Smooth muscle cell (in vitro differentiated cells): ENCODE results near the gene UBA52. TPM values are rescaled to one million over a fixed set of nuclear protein-coding genes. Genes with fewer than 3 reads are reported as not detected.
"Not testable (repeated sequence)": the region's sequence is repeated elsewhere in the genome, so short reads cannot be mapped to it uniquely, and the experiment has no call there.

Experiments used
- DNase-seq: peaks from one replicate; lab custom pipeline; 2025; ENCODE audit not compliant: unreplicated experiment; lab: John Stamatoyannopoulos, UW
- H2AFZ ChIP-seq: fragments of 200-600 bp; sonication (generic); 2 replicates; pipeline ENCODE4 v1.6.0; 2016; ENCODE audit warnings: antibody characterized with exemption, low read depth, mild to moderate bottlenecking
- H3F3A ChIP-seq: fragments of 200-600 bp; sonication (generic); 2 replicates; pipeline ENCODE4 v1.6.0; 2017; ENCODE audit warnings: antibody characterized with exemption, low read depth
- H3K27ac ChIP-seq: fragments of 200-600 bp; sonication (generic); 2 replicates; pipeline ENCODE4 v1.5.1; 2016; ENCODE audit warnings: low read depth, mild to moderate bottlenecking
- H3K27me3 ChIP-seq: fragments of 200-600 bp; sonication (generic); 2 replicates; pipeline ENCODE4 v1.6.1; 2016; ENCODE audit warnings: low read depth, mild to moderate bottlenecking
- H3K36me3 ChIP-seq: fragments of 200-600 bp; sonication (generic); 2 replicates; pipeline ENCODE4 v1.5.1; 2016; ENCODE audit warnings: low read depth
- H3K4me1 ChIP-seq: fragments of 200-600 bp; sonication (generic); 2 replicates; pipeline ENCODE4 v1.5.1; 2016; ENCODE audit warnings: low read depth
- H3K4me2 ChIP-seq: fragments of 200-600 bp; sonication (generic); 2 replicates; pipeline ENCODE4 v1.6.0; 2016; ENCODE audit warnings: mild to moderate bottlenecking
- H3K4me3 ChIP-seq: fragments of 200-600 bp; sonication (generic); 2 replicates; pipeline ENCODE4 v1.5.1; 2016; ENCODE audit warnings: mild to moderate bottlenecking
- H3K79me2 ChIP-seq: fragments of 200-600 bp; sonication (generic); 2 replicates; pipeline ENCODE4 v1.6.0; 2016; ENCODE audit warnings: low read depth, mild to moderate bottlenecking
- H3K9ac ChIP-seq: fragments of 200-600 bp; sonication (generic); 2 replicates; pipeline ENCODE4 v1.6.0; 2016; ENCODE audit warnings: low read depth
- H3K9me3 ChIP-seq: fragments of 200-600 bp; sonication (generic); replicated peaks from 2 replicates; pipeline ENCODE4 v1.5.1; 2016; ENCODE audit warnings: low read depth
- H4K20me1 ChIP-seq: fragments of 200-600 bp; sonication (generic); 2 replicates; pipeline ENCODE4 v1.6.0; 2016; ENCODE audit warnings: low read depth
- WGBS: methylation state at CpG from one replicate; pipeline ENCODE4 v1.1.7; 2016; ENCODE audit warnings: low lambda C conversion rate; 5-methylcytosine and 5-hydroxymethylcytosine counted together
- polyA plus RNA-seq: library from polyadenylated mRNA; unstranded; fragments of >200 nt; fragmentation: Nextera tagmentation; extraction: Ambion mirVana; gene quantifications from 2 replicates; pipeline ENCODE4 v1.2.1, GENCODE V29; 2016
- total RNA-seq: library from RNA; depleted of rRNA; stranded (reverse); fragments of >200 nt; gene quantifications from 2 replicates; pipeline ENCODE4 v1.2.3, GENCODE V29; 2014
- TF ChIP-seq, protein P1 (sequence below): fragments of 200-600 bp; sonication (generic); IDR thresholded peaks from 2 replicates; pipeline ENCODE4 v1.5.1; 2017; ENCODE audit warnings: borderline replicate concordance, mild to moderate bottlenecking, antibody characterized with exemption; ENCODE audit not compliant: insufficient read depth, poor library complexity, severe bottlenecking

Gene UBA52
- total RNA-seq (991 and 1,086 TPM in 2 replicates), polyA plus RNA-seq (752 and 759 TPM in 2 replicates)

DNA sequence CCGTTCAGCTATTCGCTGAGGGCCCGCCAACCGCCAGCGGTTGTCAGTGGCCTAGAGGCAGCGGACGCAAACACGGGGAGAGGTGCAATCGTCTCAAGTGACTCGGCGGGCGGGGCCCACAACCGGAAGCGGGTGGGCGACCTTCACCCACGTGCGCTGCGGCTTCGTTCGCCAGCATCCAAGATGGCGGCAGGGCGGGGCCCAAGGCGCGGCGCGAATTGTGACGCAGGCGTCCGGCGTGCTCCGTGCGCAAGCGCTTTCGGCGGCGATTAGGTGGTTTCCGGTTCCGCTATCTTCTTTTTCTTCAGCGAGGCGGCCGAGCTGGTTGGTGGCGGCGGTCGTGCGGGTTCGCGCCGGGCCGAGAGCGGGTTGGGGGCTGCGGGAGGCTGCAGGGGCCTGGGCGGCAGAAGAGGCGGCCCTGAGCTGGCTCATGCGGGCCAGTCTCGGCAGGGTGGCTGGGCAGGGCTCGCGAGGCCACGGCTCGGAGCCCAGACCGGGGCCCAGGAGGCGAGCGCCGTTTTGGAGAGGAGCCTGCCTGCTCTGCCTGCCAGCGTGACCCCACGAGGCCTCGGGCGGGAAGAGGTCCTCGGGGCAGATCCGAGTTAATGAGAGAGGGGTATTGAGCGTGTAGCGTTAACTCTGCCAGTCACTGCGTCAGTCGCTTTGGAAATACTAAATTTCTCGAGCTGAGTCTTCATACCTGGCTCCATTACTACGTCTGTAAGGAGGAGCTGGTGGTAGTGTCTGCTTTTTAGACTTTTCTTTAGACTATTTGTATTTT lies at the start of gene UBA52:
UBA52 (plus strand) TSS at position 294 of the 781 bp plus-strand sequence. CDS start 1,444 bp downstream, outside the sequence.
- Histone ChIP-seq H3K4me1 (peaks cover 11% of the 10 kb centered on the region), H3K79me2 (peaks cover 24% of the 10 kb centered on the region), H3K4me3 (peak within 1 kb of the TSS; percentile 79), H3K27ac (peak within 1 kb of the TSS; percentile 83), H2AFZ (no peak within 1 kb of the TSS), H4K20me1 (peaks cover 38% of the 10 kb centered on the region), H3K9me3 (no peaks in the 10 kb centered on the region), H3K27me3 (no peaks in the 10 kb centered on the region), H3K4me2 (peak within 1 kb of the TSS; percentile 92), H3K9ac (peak within 1 kb of the TSS; percentile 92), H3K36me3 (no peaks in the 10 kb centered on the region), H3F3A (peaks cover 24% of the 10 kb centered on the region)
- under 1% methylated on average over 74 of the region's 75 CpGs for WGBS
- DNase-seq = peak; percentile 93
- TF ChIP-seq, protein P1, sequence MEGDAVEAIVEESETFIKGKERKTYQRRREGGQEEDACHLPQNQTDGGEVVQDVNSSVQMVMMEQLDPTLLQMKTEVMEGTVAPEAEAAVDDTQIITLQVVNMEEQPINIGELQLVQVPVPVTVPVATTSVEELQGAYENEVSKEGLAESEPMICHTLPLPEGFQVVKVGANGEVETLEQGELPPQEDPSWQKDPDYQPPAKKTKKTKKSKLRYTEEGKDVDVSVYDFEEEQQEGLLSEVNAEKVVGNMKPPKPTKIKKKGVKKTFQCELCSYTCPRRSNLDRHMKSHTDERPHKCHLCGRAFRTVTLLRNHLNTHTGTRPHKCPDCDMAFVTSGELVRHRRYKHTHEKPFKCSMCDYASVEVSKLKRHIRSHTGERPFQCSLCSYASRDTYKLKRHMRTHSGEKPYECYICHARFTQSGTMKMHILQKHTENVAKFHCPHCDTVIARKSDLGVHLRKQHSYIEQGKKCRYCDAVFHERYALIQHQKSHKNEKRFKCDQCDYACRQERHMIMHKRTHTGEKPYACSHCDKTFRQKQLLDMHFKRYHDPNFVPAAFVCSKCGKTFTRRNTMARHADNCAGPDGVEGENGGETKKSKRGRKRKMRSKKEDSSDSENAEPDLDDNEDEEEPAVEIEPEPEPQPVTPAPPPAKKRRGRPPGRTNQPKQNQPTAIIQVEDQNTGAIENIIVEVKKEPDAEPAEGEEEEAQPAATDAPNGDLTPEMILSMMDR = no peak

DNA sequence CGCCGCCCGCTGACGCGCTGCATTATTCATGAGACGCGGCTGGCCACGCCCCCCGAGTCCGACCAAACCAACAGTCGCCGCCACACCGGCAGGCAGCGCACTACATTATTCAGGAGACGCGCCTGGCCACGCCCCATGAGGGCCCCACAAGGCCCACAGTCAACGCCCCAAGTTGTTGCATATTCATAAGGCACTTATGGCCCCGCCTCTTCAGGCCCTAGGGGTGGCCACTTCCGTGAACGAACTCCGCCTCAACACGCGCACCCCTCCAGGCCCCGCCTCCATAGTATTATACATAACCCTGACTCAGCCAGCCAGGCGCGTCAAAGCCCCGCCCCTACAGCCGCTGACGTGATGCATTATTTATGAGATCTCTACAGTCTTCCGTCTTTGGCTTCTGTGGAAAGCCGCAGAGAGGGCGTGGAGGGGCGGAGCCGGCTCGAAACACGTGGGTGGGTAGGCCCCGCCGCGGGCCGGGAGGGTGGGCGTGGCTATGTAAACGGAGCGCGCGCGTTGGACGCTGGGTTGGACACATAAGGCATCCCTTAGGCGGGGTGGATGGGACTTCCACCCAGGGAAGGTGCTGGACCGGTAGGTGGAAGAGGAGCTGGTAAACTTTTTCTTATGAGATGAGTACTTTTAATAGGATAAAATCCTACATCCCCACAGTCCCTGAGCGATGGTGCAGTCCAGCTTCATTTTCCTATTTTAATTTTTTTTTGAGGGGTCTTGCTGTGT lies 49.4 kb upstream of the UBA52 start:
- H3K27ac ChIP-seq = peak overlapping the region; percentile 99
- H2AFZ ChIP-seq = no peak overlapping the region
- H3K36me3 ChIP-seq = no peaks in the 10 kb centered on the region
- H3K4me2 ChIP-seq = peak overlapping the region; percentile 74
- peaks cover 28% of the 10 kb centered on the region for H4K20me1 ChIP-seq
- H3K27me3 ChIP-seq = no peaks in the 10 kb centered on the region
- no peaks in the 10 kb centered on the region for H3K4me1 ChIP-seq
- TF ChIP-seq, protein P1 = no peak
- H3K9ac ChIP-seq = peak overlapping the region; percentile 100
- WGBS = 2% methylated on average over 40 of the region's 51 CpGs
- no peaks in the 10 kb centered on the region for H3K9me3 ChIP-seq
- H3K79me2 ChIP-seq = peaks cover 40% of the 10 kb centered on the region
- no peaks in the 10 kb centered on the region for H3F3A ChIP-seq
- peak; percentile 100 for DNase-seq
- peak overlapping the region; percentile 96 for H3K4me3 ChIP-seq

DNA sequence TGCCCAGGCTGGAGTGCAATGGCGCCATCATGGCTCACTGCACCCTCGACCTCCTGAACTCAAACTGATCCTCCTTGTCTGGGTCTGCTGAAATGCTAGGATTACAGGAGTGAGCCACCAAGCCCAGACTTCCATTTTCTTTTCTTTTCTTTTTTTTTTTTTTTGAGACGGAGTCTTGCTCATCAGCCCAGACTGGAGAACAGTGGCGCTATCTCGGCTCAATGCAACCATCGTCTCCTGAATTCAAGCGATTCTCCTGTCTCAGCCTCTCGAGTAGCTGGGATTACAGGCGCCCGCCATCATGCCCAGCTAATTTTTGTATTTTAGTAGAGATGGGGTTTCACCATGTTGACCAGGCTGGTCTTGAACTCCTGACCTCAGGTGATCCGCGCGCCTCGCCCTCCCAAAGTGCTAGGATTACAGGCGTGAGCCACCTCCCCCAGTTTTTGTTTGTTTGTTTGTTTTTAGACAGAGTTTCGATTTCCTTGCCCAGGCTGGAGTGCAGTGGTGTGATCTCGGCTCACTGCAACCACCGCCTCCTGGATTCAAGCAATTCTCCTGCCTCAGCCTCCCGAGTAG lies 48.7 kb upstream of the UBA52 start:
- Histone ChIP-seq H3K4me3 (peak overlapping the region; percentile 26), H4K20me1 (peaks cover 22% of the 10 kb centered on the region), H3K4me2 (peak overlapping the region; percentile 74), H3K79me2 (peaks cover 34% of the 10 kb centered on the region), H3K27ac (peak overlapping the region; percentile 21)
- H3K36me3 ChIP-seq, DNase-seq, H3F3A ChIP-seq, H2AFZ ChIP-seq, H3K9me3 ChIP-seq, H3K9ac ChIP-seq, H3K4me1 ChIP-seq, H3K27me3 ChIP-seq: not testable (repeated sequence)
- 90% methylated on average over 19 of the region's 19 CpGs for WGBS

DNA sequence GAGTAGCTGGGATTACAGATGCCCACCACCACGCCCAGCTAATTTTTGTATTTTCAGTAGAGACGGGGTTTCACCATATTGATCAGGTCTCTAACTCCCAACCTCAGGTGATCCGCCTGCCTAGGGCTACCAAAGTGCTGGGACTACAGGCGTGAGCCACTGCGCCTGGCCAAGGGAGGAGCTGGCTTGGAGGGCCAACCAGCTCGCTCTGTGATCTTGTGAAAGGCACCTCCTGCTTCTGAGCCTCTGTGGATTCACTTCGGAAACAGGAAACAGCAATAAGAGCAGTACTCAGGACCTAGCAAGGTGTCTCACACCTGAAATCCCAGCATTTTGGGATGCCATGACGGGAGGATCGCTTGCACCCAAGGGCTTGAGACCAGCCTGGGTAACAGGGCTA lies 47.8 kb upstream of the UBA52 start:
- Histone ChIP-seq H3K4me1 (no peaks in the 10 kb centered on the region), H4K20me1 (peaks cover 13% of the 10 kb centered on the region), H3F3A (no peaks in the 10 kb centered on the region), H3K4me3 (no peak overlapping the region), H2AFZ (no peak overlapping the region), H3K27ac (no peak overlapping the region), H3K79me2 (peaks cover 25% of the 10 kb centered on the region), H3K9ac (no peak overlapping the region), H3K4me2 (no peak overlapping the region), H3K36me3 (no peaks in the 10 kb centered on the region), H3K9me3 (no peaks in the 10 kb centered on the region), H3K27me3 (no peaks in the 10 kb centered on the region)
- TF ChIP-seq, protein P1 = no peak
- no peak for DNase-seq
- 85% methylated on average over 9 of the region's 9 CpGs for WGBS
